Measurements from ENCODE around the gene INHBA.
A peak's percentile ranks its signal among the peaks of the same experiment; 100 is the strongest.

The INHBA gene

GRCh38 chr7:41696323-41696916 lies 6.5 kb downstream of the INHBA start:
- no peak overlapping the region for H3K27ac ChIP-seq

GRCh38 chr7:41695661-41696322 lies 7.1 kb downstream of the INHBA start:
- H3K27ac ChIP-seq = no peak overlapping the region
- no peak for TF ChIP-seq ZFX (IDR thresholded peaks at IDR 0.05; ENCODE audit: borderline replicate concordance)
- TF ChIP-seq, protein P1, sequence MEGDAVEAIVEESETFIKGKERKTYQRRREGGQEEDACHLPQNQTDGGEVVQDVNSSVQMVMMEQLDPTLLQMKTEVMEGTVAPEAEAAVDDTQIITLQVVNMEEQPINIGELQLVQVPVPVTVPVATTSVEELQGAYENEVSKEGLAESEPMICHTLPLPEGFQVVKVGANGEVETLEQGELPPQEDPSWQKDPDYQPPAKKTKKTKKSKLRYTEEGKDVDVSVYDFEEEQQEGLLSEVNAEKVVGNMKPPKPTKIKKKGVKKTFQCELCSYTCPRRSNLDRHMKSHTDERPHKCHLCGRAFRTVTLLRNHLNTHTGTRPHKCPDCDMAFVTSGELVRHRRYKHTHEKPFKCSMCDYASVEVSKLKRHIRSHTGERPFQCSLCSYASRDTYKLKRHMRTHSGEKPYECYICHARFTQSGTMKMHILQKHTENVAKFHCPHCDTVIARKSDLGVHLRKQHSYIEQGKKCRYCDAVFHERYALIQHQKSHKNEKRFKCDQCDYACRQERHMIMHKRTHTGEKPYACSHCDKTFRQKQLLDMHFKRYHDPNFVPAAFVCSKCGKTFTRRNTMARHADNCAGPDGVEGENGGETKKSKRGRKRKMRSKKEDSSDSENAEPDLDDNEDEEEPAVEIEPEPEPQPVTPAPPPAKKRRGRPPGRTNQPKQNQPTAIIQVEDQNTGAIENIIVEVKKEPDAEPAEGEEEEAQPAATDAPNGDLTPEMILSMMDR (IDR thresholded peaks at IDR 0.05) = no peak

More at GRCh38 chr7:41696323-41696916, 6.5 kb downstream of the INHBA start:
- TF ChIP-seq ZFX (IDR thresholded peaks at IDR 0.05; ENCODE audit: borderline replicate concordance) = no peak
- TF ChIP-seq, protein P1 (IDR thresholded peaks at IDR 0.05) = peak; percentile 95

GRCh38 chr7:41694495-41694894 lies 8.4 kb downstream of the INHBA start:
- no peak overlapping the region for H3K27ac ChIP-seq
- TF ChIP-seq, protein P1 (IDR thresholded peaks at IDR 0.05) = no peak
- TF ChIP-seq ZFX (IDR thresholded peaks at IDR 0.05; ENCODE audit: borderline replicate concordance) = no peak

- no peak overlapping the region for H3K27ac ChIP-seq
- TF ChIP-seq ZFX (IDR thresholded peaks at IDR 0.05; ENCODE audit: borderline replicate concordance) = no peak
- TF ChIP-seq, protein P1 (IDR thresholded peaks at IDR 0.05) = no peak
Measured at GRCh38 chr7:41693150-41693997, 9.5 kb downstream of the INHBA start.

GRCh38 chr7:41692251-41692650 lies 10.6 kb downstream of the INHBA start:
- no peak for TF ChIP-seq ZFX (IDR thresholded peaks at IDR 0.05; ENCODE audit: borderline replicate concordance)
- TF ChIP-seq, protein P1 (IDR thresholded peaks at IDR 0.05) = no peak
- H3K27ac ChIP-seq = no peak overlapping the region

GRCh38 chr7:41691286-41692190 lies 11.4 kb downstream of the INHBA start:
- TF ChIP-seq, protein P1 (IDR thresholded peaks at IDR 0.05) = no peak
- TF ChIP-seq ZFX (IDR thresholded peaks at IDR 0.05; ENCODE audit: borderline replicate concordance) = no peak
- H3K27ac ChIP-seq = no peak overlapping the region
